GM21723 (cell line): Measurements from ENCODE around the gene SMIM23.
A peak's percentile ranks its signal among the peaks of the same experiment; 100 is the strongest.

Experiments
- ATAC-seq: cut with Tn5 transposase; IDR thresholded peaks from one replicate; pipeline ENCODE4 v1.9.1; 2021; ENCODE audit warnings: mild to moderate bottlenecking, moderate library complexity; ENCODE audit not compliant: unreplicated experiment

The SMIM23 gene

GRCh38 chr5:171785517-171785916 is at the start of gene SMIM23:
Gene SMIM23 (plus strand): TSS chr5:171785817. CDS start chr5:171785872, 55 bp downstream.
- no peak for ATAC-seq

GRCh38 chr5:171736976-171737891 is 48.4 kb upstream of the SMIM23 start:
- no peak for ATAC-seq

- ATAC-seq = no peak
Measured at GRCh38 chr5:171738501-171738900, 47.1 kb upstream of the SMIM23 start.

- no peak for ATAC-seq
Measured at GRCh38 chr5:171739271-171739670, 46.3 kb upstream of the SMIM23 start.

GRCh38 chr5:171743436-171744076 is 42.1 kb upstream of the SMIM23 start:
- peak; percentile 63 for ATAC-seq

- no peak for ATAC-seq
Measured at GRCh38 chr5:171744264-171744663, 41.4 kb upstream of the SMIM23 start.

- no peak for ATAC-seq
Measured at GRCh38 chr5:171744882-171745281, 40.7 kb upstream of the SMIM23 start.

- no peak for ATAC-seq
Measured at GRCh38 chr5:171745602-171746001, 40.0 kb upstream of the SMIM23 start.

- no peak for ATAC-seq
Measured at GRCh38 chr5:171747061-171747859, 38.4 kb upstream of the SMIM23 start.

- no peak for ATAC-seq
Measured at GRCh38 chr5:171748720-171749119, 36.9 kb upstream of the SMIM23 start.

- no peak for ATAC-seq
Measured at GRCh38 chr5:171749365-171749764, 36.3 kb upstream of the SMIM23 start.

- no peak for ATAC-seq
Measured at GRCh38 chr5:171750311-171750788, 35.3 kb upstream of the SMIM23 start.

GRCh38 chr5:171755354-171755821 is 30.2 kb upstream of the SMIM23 start:
- ATAC-seq = no peak

- no peak for ATAC-seq
Measured at GRCh38 chr5:171757853-171758535, 27.6 kb upstream of the SMIM23 start.

GRCh38 chr5:171759777-171760176 is 25.8 kb upstream of the SMIM23 start:
- no peak for ATAC-seq

- no peak for ATAC-seq
Measured at GRCh38 chr5:171762021-171762608, 23.5 kb upstream of the SMIM23 start.

GRCh38 chr5:171762903-171763302 is 22.7 kb upstream of the SMIM23 start:
- no peak for ATAC-seq

GRCh38 chr5:171764265-171764664 is 21.4 kb upstream of the SMIM23 start:
- no peak for ATAC-seq

GRCh38 chr5:171766875-171767274 is 18.7 kb upstream of the SMIM23 start:
- no peak for ATAC-seq

GRCh38 chr5:171770153-171770552 is 15.5 kb upstream of the SMIM23 start:
- ATAC-seq = no peak
